SU-DHL-6 (cell line): ENCODE measurements around the gene ANKS1B.

Experiments used
- H2AFZ ChIP-seq: fragments of 200-600 bp; sonication (generic); 2 replicates; pipeline ENCODE4 v1.6.1; 2014; ENCODE audit warnings: low read depth, mild to moderate bottlenecking, moderate library complexity, mixed read lengths, antibody characterized with exemption, low read length; ENCODE audit not compliant: severe bottlenecking
- H3F3A ChIP-seq: fragments of 200-600 bp; shearing (Covaris generic); 2 replicates; pipeline ENCODE4 v1.6.0; 2016; ENCODE audit warnings: antibody characterized with exemption, mild to moderate bottlenecking; ENCODE audit not compliant: insufficient read depth
- H3K27ac ChIP-seq: fragments of 200-600 bp; sonication (generic); 2 replicates; pipeline ENCODE4 v1.5.1; 2016; ENCODE audit warnings: low read depth, mild to moderate bottlenecking, low read length, moderate library complexity, mixed read lengths
- H3K27me3 ChIP-seq: fragments of 200-600 bp; sonication (generic), shearing (Covaris generic); 2 replicates; pipeline ENCODE4 v1.6.0; 2014; ENCODE audit warnings: mild to moderate bottlenecking, low read length
- H3K36me3 ChIP-seq: fragments of 200-600 bp; sonication (generic); 2 replicates; pipeline ENCODE4 v1.6.1; 2014; ENCODE audit warnings: mild to moderate bottlenecking, low read length, mixed read lengths
- H3K4me2 ChIP-seq: fragments of 300-600, 200-600 bp; shearing (Covaris generic), sonication (generic); 2 replicates; pipeline ENCODE4 v1.6.0; 2014; ENCODE audit warnings: low read length, low read depth, mild to moderate bottlenecking; ENCODE audit not compliant: poor library complexity, severe bottlenecking
- H3K4me3 ChIP-seq: fragments of 200-600 bp; sonication (generic); 2 replicates; pipeline ENCODE4 v1.5.1; 2014; ENCODE audit warnings: antibody characterized with exemption, low read length, mild to moderate bottlenecking, mixed read lengths; ENCODE audit not compliant: insufficient read depth, poor library complexity, severe bottlenecking
- H3K79me2 ChIP-seq: fragments of 200-600 bp; sonication (generic); 2 replicates; pipeline ENCODE4 v1.6.1; 2014; ENCODE audit warnings: mild to moderate bottlenecking, low read length, moderate library complexity; ENCODE audit not compliant: insufficient read depth
- H3K9ac ChIP-seq: fragments of 200-600 bp; sonication (generic); 2 replicates; pipeline ENCODE4 v1.7.0; 2014; ENCODE audit warnings: mild to moderate bottlenecking, low read length
- H3K9me2 ChIP-seq: fragments of 200-600 bp; sonication (generic); replicated peaks from 2 replicates; pipeline ENCODE4 v1.6.1; 2014; ENCODE audit warnings: low read length; ENCODE audit not compliant: insufficient read depth
- H3K9me3 ChIP-seq: fragments of 200-600 bp; sonication (generic); 2 replicates; pipeline ENCODE4 v1.6.1; 2014; ENCODE audit warnings: low read length, mixed read lengths; ENCODE audit not compliant: insufficient read depth
- H4K20me1 ChIP-seq: fragments of 200-600 bp; sonication (generic); 2 replicates; pipeline ENCODE4 v1.6.1; 2014; ENCODE audit warnings: low read depth, mild to moderate bottlenecking, antibody characterized with exemption, low read length, moderate library complexity, mixed read lengths
- EZH2phosphoT487 ChIP-seq: fragments of 200-600 bp; sonication (generic), shearing (Covaris generic); conservative IDR thresholded peaks from 2 replicates; pipeline ENCODE4 v1.6.1; 2018; ENCODE audit warnings: mild to moderate bottlenecking, antibody characterized with exemption, low read length, moderate library complexity, mixed read lengths
- TF ChIP-seq, protein P1 (sequence below): fragments of 200-600 bp; sonication (generic); IDR thresholded peaks from one replicate; pipeline ENCODE4 v1.5.1; 2017; ENCODE audit warnings: antibody characterized with exemption, mild to moderate bottlenecking, low read length, moderate library complexity; ENCODE audit not compliant: insufficient read depth, poor library complexity, severe bottlenecking

The ANKS1B gene

GRCh38 chr12:99746538-99746937, 238.2 kb downstream of the ANKS1B start:
- H3K4me2 ChIP-seq, result no peak overlapping the region
- no peak overlapping the region for H3K27ac ChIP-seq
- H4K20me1 ChIP-seq, result no peaks in the 10 kb centered on the region
- no peak overlapping the region for H3K4me3 ChIP-seq
- H3F3A ChIP-seq, result no peaks in the 10 kb centered on the region
- no peak overlapping the region for H3K9ac ChIP-seq
- TF ChIP-seq, protein P1, sequence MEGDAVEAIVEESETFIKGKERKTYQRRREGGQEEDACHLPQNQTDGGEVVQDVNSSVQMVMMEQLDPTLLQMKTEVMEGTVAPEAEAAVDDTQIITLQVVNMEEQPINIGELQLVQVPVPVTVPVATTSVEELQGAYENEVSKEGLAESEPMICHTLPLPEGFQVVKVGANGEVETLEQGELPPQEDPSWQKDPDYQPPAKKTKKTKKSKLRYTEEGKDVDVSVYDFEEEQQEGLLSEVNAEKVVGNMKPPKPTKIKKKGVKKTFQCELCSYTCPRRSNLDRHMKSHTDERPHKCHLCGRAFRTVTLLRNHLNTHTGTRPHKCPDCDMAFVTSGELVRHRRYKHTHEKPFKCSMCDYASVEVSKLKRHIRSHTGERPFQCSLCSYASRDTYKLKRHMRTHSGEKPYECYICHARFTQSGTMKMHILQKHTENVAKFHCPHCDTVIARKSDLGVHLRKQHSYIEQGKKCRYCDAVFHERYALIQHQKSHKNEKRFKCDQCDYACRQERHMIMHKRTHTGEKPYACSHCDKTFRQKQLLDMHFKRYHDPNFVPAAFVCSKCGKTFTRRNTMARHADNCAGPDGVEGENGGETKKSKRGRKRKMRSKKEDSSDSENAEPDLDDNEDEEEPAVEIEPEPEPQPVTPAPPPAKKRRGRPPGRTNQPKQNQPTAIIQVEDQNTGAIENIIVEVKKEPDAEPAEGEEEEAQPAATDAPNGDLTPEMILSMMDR, result no peak
- TF ChIP-seq EZH2phosphoT487, result no peak
- no peak overlapping the region for H2AFZ ChIP-seq
- no peaks in the 10 kb centered on the region for H3K9me2 ChIP-seq
- no peaks in the 10 kb centered on the region for H3K36me3 ChIP-seq
- H3K27me3 ChIP-seq, result no peaks in the 10 kb centered on the region
- no peaks in the 10 kb centered on the region for H3K9me3 ChIP-seq
- no peaks in the 10 kb centered on the region for H3K79me2 ChIP-seq

GRCh38 chr12:99745895-99746294, 238.8 kb downstream of the ANKS1B start:
- TF ChIP-seq, protein P1, result no peak
- TF ChIP-seq EZH2phosphoT487, result no peak
- no peaks in the 10 kb centered on the region for H3K79me2 ChIP-seq
- no peaks in the 10 kb centered on the region for H3K9me2 ChIP-seq
- H3K9me3 ChIP-seq, result no peaks in the 10 kb centered on the region
- no peak overlapping the region for H3K9ac ChIP-seq
- H3K36me3 ChIP-seq, result no peaks in the 10 kb centered on the region
- no peaks in the 10 kb centered on the region for H3K27me3 ChIP-seq
- H3K4me3 ChIP-seq, result no peak overlapping the region
- no peak overlapping the region for H3K27ac ChIP-seq
- no peaks in the 10 kb centered on the region for H3F3A ChIP-seq
- H4K20me1 ChIP-seq, result no peaks in the 10 kb centered on the region
- no peak overlapping the region for H2AFZ ChIP-seq
- H3K4me2 ChIP-seq, result no peak overlapping the region

DNA sequence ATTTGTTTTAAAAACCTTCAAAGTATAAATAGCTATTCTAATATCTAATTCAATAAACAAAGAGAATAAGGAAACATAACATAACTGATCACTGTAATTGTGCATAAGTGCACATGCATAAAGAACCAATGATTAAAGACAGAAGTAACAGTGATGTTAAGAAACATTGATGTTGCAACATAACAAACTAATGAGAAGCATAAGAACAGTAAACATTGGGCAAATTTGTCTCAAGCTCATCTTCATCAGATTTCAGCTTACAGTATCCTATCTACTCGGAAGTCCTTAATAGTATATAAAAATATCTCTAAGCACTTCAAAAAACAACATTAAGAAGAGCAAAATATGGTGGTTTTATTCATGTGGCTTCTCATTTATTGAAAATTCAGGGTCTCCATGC, 239.6 kb downstream of the ANKS1B start:
- no peaks in the 10 kb centered on the region for H3K9me3 ChIP-seq
- no peaks in the 10 kb centered on the region for H3K9me2 ChIP-seq
- no peak overlapping the region for H3K27ac ChIP-seq
- H3F3A ChIP-seq, result no peaks in the 10 kb centered on the region
- no peak overlapping the region for H2AFZ ChIP-seq
- no peaks in the 10 kb centered on the region for H3K27me3 ChIP-seq
- H3K36me3 ChIP-seq, result no peaks in the 10 kb centered on the region
- no peak overlapping the region for H3K9ac ChIP-seq
- no peaks in the 10 kb centered on the region for H4K20me1 ChIP-seq
- no peaks in the 10 kb centered on the region for H3K79me2 ChIP-seq
- no peak overlapping the region for H3K4me2 ChIP-seq
- H3K4me3 ChIP-seq, result no peak overlapping the region
- TF ChIP-seq EZH2phosphoT487, result no peak
- TF ChIP-seq, protein P1, result no peak

GRCh38 chr12:99736760-99737269, 247.9 kb downstream of the ANKS1B start:
- TF ChIP-seq, protein P1, result no peak
- no peak for TF ChIP-seq EZH2phosphoT487
- Histone ChIP-seq H3F3A (no peaks in the 10 kb centered on the region), H3K27ac (no peak overlapping the region), H2AFZ (no peak overlapping the region), H4K20me1 (no peaks in the 10 kb centered on the region), H3K4me2 (no peak overlapping the region), H3K9me3 (no peaks in the 10 kb centered on the region), H3K27me3 (no peaks in the 10 kb centered on the region), H3K36me3 (no peaks in the 10 kb centered on the region), H3K79me2 (no peaks in the 10 kb centered on the region), H3K9ac (no peak overlapping the region), H3K4me3 (no peak overlapping the region), H3K9me2 (no peaks in the 10 kb centered on the region)
